ENCODE results near the gene ZNF532.

DNA sequence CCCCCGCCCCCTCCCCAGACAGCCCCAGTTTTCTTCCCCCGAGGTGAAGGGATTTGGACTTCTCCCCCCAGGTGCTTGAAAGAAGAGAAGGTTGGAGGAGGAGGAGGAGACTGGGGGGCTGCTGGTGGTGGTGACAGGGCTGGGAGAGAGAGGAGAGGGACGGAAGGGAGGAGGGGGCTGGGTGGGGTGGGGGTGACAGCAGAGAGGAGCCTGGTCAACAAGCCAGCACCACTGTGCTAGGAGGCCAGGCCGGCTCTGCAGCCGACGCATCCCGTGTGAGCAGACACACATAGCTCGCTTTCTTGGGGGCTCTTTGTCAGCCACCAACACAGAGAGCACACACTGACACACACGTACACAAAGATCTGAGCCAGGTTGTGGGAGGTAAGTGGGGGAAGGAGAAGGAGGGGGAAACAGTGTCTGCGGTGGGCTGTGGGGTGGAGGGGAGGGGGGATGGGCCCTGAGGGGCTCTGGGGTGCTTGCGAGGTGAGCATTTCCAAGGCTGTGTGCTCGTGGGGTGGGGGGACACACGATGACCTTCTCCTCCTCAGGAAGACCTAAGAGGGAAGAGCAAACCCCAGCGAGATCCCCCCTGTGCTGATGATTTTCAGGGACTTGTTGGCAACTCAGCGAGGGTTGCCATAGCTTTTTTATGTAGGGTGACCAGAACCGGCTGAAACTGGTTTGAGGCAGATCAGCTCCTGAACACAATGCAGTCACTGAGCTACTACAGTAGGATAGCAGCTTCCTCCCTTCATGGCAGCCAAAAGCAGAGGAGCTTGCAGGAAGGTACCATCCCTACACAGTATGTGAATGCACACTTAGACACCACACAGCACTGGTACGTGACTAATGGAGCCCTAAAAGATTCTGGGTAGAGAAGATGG lies at the start of gene ZNF532:
- TF ChIP-seq CTCF (IDR thresholded peaks at IDR 0.05): no peak
- no peak for TF ChIP-seq POLR2A (IDR thresholded peaks at IDR 0.05)
